Transverse colon (tissue), 4 donors: ENCODE results near the gene ENPP3. TPM values are rescaled to one million over a fixed set of nuclear protein-coding genes. Genes with fewer than 3 reads are reported as not detected.

Source experiments
- DNase-seq: peaks from one replicate; pipeline ENCODE4 v3.0.0-alpha.2; 2019
- H3K27ac ChIP-seq, 4 donors: fragments of 200-600 bp; sonication (generic); 2 replicates each; pipeline ENCODE4 v1.5.1; 2016 to 2018; ENCODE audit warnings: inconsistent platforms in 4 of 4
- H3K27me3 ChIP-seq: fragments of 200-600 bp; sonication (generic); 2 replicates; pipeline ENCODE4 v1.5.1; 2017; ENCODE audit warnings: inconsistent platforms
- H3K36me3 ChIP-seq, 4 donors: fragments of 200-600 bp; sonication (generic); 2 replicates each; pipeline ENCODE4 v1.5.1; 2017 to 2019; ENCODE audit warnings: inconsistent platforms in 4 of 4
- H3K4me1 ChIP-seq, 4 donors: fragments of 200-600 bp; sonication (generic); 2 replicates each; pipeline ENCODE4 v1.5.1; 2017 to 2020; ENCODE audit warnings: inconsistent platforms in 4 of 4
- H3K4me3 ChIP-seq, 4 donors: fragments of 200-600 bp; sonication (generic); 1 replicate in 1 of 4; 2 replicates in 3 of 4; pipeline versions ENCODE4 v1.5.1 to v1.6.1; 2017 to 2019; ENCODE audit warnings: inconsistent platforms in 4 of 4
- H3K9me3 ChIP-seq, 2 donors: fragments of 200-600 bp; sonication (generic); 2 replicates each; pipeline ENCODE4 v1.5.1; 2017 to 2019; ENCODE audit warnings: inconsistent platforms in 2 of 2
- CTCF ChIP-seq, 5 experiments: fragments of 200-600 bp in 3 of 5; fragments of 450-650 bp in 2 of 5; sonication (generic) in 3 of 5; IDR thresholded peaks; 1 replicate in 2 of 5; 2 replicates in 3 of 5; pipeline ENCODE4 v1.5.1; 2016 to 2017; ENCODE audit warnings: antibody characterized with exemption in 5 of 5, inconsistent platforms in 3 of 5, mild to moderate bottlenecking in 2 of 5, moderate library complexity in 1 of 5
- EP300 ChIP-seq: sonication (generic); formaldehyde crosslinking; IDR thresholded peaks from one replicate; pipeline ENCODE4 v1.6.1; 2017; ENCODE audit warnings: antibody characterized with exemption, low read depth
- POLR2A ChIP-seq: fragments of 450-650 bp; IDR thresholded peaks from one replicate; pipeline ENCODE4 v1.6.1; 2016; ENCODE audit warnings: antibody characterized with exemption, mild to moderate bottlenecking, moderate library complexity
- POLR2AphosphoS5 ChIP-seq, 3 donors: sonication (generic); formaldehyde crosslinking; IDR thresholded peaks; one replicate each; pipeline ENCODE4 v1.6.1; 2016; ENCODE audit warnings: antibody characterized with exemption in 3 of 3
- WGBS, 2 donors: methylation state at CpG; one replicate each; pipeline ENCODE4 v1.1.5; 2018; ENCODE audit warnings: low coverage in 1 of 2; 5-methylcytosine and 5-hydroxymethylcytosine counted together
- in situ Hi-C, 4 donors: fragments of 200-750 bp; cut with MboI; loops; one replicate each; pipeline versions ENCODE4 v1.15.0 to v1.15.1; 2017; ENCODE audit warnings: low sequenced_read_pairs in 3 of 4, low pct_ligation_motif_present in 1 of 4, low pct_unique_long_range_greater_than_20kb in 1 of 4
- intact Hi-C: fragments of 100-400 bp; cut with DNase I; formaldehyde crosslinking; loops from one replicate; pipeline ENCODE4 v1.15.1; 2023; ENCODE audit warnings: low total_unique reads
- total RNA-seq, 4 donors: library from RNA; depleted of rRNA; stranded (reverse); fragments of >200 nt; gene quantifications; one replicate each; pipeline ENCODE4 v1.1.0, GENCODE V29; 2016

ENPP3 gene
- total RNA-seq, 4 donors from 2014 or later: 4.6 to 28.1 (median 20.6) TPM

GRCh38 chr6:131613296-131613925 is 23.7 kb upstream of the ENPP3 start:
- DNase-seq: no peak
- no peak for TF ChIP-seq POLR2A
- no peak for TF ChIP-seq EP300
- no peak for TF ChIP-seq POLR2AphosphoS5 (IDR thresholded peaks at IDR 0.05)
- TF ChIP-seq CTCF (IDR thresholded peaks at IDR 0.05): no peak
- H3K36me3 ChIP-seq: peaks cover 0 to 83% (median 39%) of the 10 kb centered on the region in 4 donors
- no peaks in the 10 kb centered on the region for H3K9me3 ChIP-seq
- no peak overlapping the region for H3K27ac ChIP-seq
- H3K4me3 ChIP-seq: no peak overlapping the region
- intact Hi-C loops: no loop called here
- WGBS, 2 donors: 86 to 94% methylated on average over 5 of the region's 5 CpGs
- in situ Hi-C loops: no loop called here
- no peaks in the 10 kb centered on the region for H3K27me3 ChIP-seq
- H3K4me1 ChIP-seq: no peaks in the 10 kb centered on the region

DNA sequence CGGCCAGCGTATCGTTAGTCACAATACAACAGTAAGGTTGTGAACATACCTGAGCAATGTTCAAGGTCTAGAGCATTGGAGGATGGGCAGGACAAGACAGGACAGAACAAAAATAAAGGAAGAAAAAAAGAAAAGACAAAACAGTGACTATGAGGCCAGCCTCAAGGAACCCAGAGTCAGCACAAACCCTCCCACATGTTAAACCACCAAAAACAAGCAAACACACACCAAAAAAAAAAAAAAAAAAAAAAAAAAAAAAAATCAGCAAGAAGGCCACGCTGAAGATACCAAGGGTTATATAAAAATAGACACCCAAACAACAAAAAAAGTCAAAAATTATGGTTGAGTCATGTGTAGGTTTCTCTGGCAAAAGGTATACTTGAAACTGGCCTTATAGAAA is 21.8 kb upstream of the ENPP3 start:
- intact Hi-C loops: loop anchor here (5.0 kb wide), 1 partner anchor 1573 kb away; no protein-coding TSS in a partner anchor
- TF ChIP-seq CTCF (IDR thresholded peaks at IDR 0.05) (no peak), POLR2A (no peak), EP300 (no peak), POLR2AphosphoS5 (IDR thresholded peaks at IDR 0.05) (no peak)
- H3K27me3 ChIP-seq: no peaks in the 10 kb centered on the region
- no peak overlapping the region for H3K4me3 ChIP-seq
- no peak for DNase-seq
- in situ Hi-C loops: no loop called here
- H3K27ac ChIP-seq: no peak overlapping the region
- H3K9me3 ChIP-seq: no peaks in the 10 kb centered on the region
- peaks cover 0 to 84% (median 40%) of the 10 kb centered on the region in 4 donors for H3K36me3 ChIP-seq
- no peaks in the 10 kb centered on the region for H3K4me1 ChIP-seq
- WGBS, 2 donors: 97 to 100% methylated on average over 4 of the region's 4 CpGs

DNA sequence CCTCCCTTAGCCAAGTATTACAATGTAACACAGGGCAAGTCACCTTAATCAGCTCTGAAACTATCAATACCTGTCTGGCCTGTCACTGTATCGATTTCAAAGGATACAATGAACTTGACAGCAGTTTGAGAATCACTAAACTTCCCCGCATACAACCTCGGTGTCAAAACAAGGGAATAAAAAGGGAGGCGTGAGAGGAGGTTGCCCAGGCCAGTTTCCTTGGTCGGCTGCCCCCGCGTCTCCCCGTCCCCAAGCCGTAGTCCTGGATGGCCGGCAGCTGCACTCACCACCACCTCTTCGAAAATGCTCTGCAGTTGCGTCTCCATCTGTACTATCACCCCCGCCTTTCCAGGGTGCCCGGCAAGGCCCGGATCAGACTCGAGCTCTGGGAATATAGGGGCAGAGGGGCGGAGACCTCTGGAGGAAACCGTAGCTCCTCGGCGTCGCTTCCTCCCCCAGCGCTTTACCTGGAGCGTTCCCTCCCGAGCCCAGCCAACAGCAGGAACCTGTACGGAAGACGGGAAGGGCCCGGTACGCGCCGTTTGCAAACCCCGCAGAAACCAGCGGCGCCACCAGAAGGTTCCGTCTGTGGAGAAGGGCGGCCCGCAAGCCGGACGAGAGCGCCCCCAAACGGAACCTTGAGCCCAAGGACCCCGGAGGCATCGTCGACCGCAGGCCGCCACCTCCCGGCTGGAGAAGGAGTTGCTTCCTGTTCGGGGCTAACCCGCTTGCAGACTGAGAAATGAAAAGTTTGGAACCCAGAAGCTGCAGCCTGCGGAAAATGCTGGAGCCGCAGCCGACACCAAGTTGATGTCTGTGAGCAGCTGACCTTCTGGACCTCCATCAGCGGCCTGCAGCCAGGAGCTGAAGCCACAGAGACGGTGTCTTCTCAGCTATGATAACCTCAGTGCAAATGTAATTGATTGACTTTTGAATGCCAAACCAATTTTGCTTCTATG is 9.1 kb upstream of the ENPP3 start, which contains the start of gene MED23:
MED23 (minus strand) TSS at position 519 of the 959 bp plus-strand sequence; CDS start at position 326, 193 bp downstream.
- TF ChIP-seq CTCF (IDR thresholded peaks at IDR 0.05) (peak; percentile 85 to 92 (median 89)), POLR2AphosphoS5 (IDR thresholded peaks at IDR 0.05) (peak; percentile 60 to 88 (median 80)), POLR2A (peak; percentile 75), EP300 (no peak)
- Histone ChIP-seq H3K4me3 (peak within 1 kb of the TSS; percentile 61 to 84 (median 79)), H3K36me3 (peaks cover 0 to 19% (median 11%) of the 10 kb centered on the region in 4 donors), H3K9me3 (no peaks in the 10 kb centered on the region), H3K4me1 (peaks cover 7 to 31% (median 16%) of the 10 kb centered on the region in 4 donors), H3K27me3 (no peaks in the 10 kb centered on the region), H3K27ac (peak within 1 kb of the TSS; percentile 87 to 89 (median 88))
- intact Hi-C loops: no loop called here
- in situ Hi-C loops: loop anchor here in 1 of 4 donors (25.0 kb wide), 1 partner anchor 1184 kb away; the partner anchor contains the start of gene RPS12
- peak; percentile 97 for DNase-seq
- WGBS, 2 donors: 0 to 1% methylated on average over 4 to 53 of the region's 53 CpGs

DNA sequence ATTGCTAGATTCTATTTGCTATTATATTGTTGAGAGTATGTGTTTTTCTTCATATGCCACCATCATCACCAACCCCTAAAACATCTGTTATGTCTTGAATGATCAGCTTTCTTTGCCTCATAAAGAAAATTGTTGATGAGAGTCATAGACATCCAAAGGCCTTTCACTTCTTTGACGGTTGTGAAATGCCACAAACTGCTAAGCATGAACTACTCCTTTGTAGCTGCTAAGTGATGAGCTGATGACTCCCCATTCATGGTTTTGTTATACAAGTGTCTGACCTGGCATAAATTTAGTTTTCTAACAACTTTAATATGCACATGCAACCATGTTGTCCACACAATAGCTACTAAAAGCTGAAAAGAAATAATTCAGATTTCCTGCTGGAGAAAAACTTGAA is 8.4 kb upstream of the ENPP3 start:
- no peaks in the 10 kb centered on the region for H3K9me3 ChIP-seq
- H3K4me3 ChIP-seq: peak overlapping the region in 2 of 4 donors; percentile 78 to 84
- no peaks in the 10 kb centered on the region for H3K27me3 ChIP-seq
- no peak for TF ChIP-seq EP300
- no peak for TF ChIP-seq POLR2AphosphoS5 (IDR thresholded peaks at IDR 0.05)
- no peak for TF ChIP-seq CTCF (IDR thresholded peaks at IDR 0.05)
- no peak for TF ChIP-seq POLR2A
- peaks cover 0 to 13% (median 5%) of the 10 kb centered on the region in 4 donors for H3K36me3 ChIP-seq
- intact Hi-C loops (no loop called here), in situ Hi-C loops (loop anchor here in 1 of 4 donors (25.0 kb wide), 1 partner anchor 1184 kb away; the partner anchor contains the start of gene RPS12)
- H3K4me1 ChIP-seq: peaks cover 7 to 31% (median 16%) of the 10 kb centered on the region in 4 donors
- 18% methylated on average over 1 of the region's 1 CpG; no CpG with 5 or more reads in 1 of the 2 donors for WGBS, 2 donors
- DNase-seq: no peak
- peak overlapping the region; percentile 87 to 89 (median 88) for H3K27ac ChIP-seq
